SU-DHL-6 (cell line): ENCODE measurements around the gene THBS2.
"Not testable (repeated sequence)": the region's sequence is repeated elsewhere in the genome, so short reads cannot be mapped to it uniquely, and the experiment has no call there.

ENCODE experiments used
- CTCF ChIP-seq: fragments of 200-600 bp; sonication (generic); IDR thresholded peaks from one replicate; pipeline ENCODE4 v1.5.1; 2017; ENCODE audit warnings: antibody characterized with exemption, mild to moderate bottlenecking, low read length, moderate library complexity; ENCODE audit not compliant: insufficient read depth, poor library complexity, severe bottlenecking
- EZH2phosphoT487 ChIP-seq: fragments of 200-600 bp; sonication (generic), shearing (Covaris generic); conservative IDR thresholded peaks from 2 replicates; pipeline ENCODE4 v1.6.1; 2018; ENCODE audit warnings: mild to moderate bottlenecking, antibody characterized with exemption, low read length, moderate library complexity, mixed read lengths

GRCh38 chr6:169262602-169263001 is 9.0 kb upstream of the THBS2 start:
- not testable (repeated sequence) for TF ChIP-seq EZH2phosphoT487, CTCF
